Measurements from ENCODE around the gene IDH1.
"Not testable (repeated sequence)": the region's sequence is repeated elsewhere in the genome, so short reads cannot be mapped to it uniquely, and the experiment has no call there.

IDH1 gene

GRCh38 chr2:208254871-208255556 is at the start of gene IDH1:
Gene IDH1 (minus strand): TSS chr2:208255071. CDS start chr2:208251551, 3,520 bp downstream.
- peak; percentile 93 for DNase-seq (ENCODE audit: low read depth)

GRCh38 chr2:208304157-208304556 is 49.3 kb upstream of the IDH1 start:
- DNase-seq (ENCODE audit: low read depth) = no peak

GRCh38 chr2:208300847-208301618 is 46.2 kb upstream of the IDH1 start:
- DNase-seq (ENCODE audit: low read depth) = no peak

GRCh38 chr2:208297961-208298360 is 43.1 kb upstream of the IDH1 start:
- no peak for DNase-seq (ENCODE audit: low read depth)

GRCh38 chr2:208296610-208297009 is 41.7 kb upstream of the IDH1 start:
- no peak for DNase-seq (ENCODE audit: low read depth)

GRCh38 chr2:208295834-208296233 is 41.0 kb upstream of the IDH1 start:
- no peak for DNase-seq (ENCODE audit: low read depth)

GRCh38 chr2:208294482-208295024 is 39.7 kb upstream of the IDH1 start:
- DNase-seq (ENCODE audit: low read depth) = no peak

GRCh38 chr2:208285853-208286252 is 31.0 kb upstream of the IDH1 start:
- no peak for DNase-seq (ENCODE audit: low read depth)

GRCh38 chr2:208280933-208281332 is 26.1 kb upstream of the IDH1 start:
- DNase-seq (ENCODE audit: low read depth) = no peak

- no peak for DNase-seq (ENCODE audit: low read depth)
These were observed 25.4 kb upstream of the IDH1 start for GRCh38 chr2:208280234-208280633.

GRCh38 chr2:208279236-208279635 is 24.4 kb upstream of the IDH1 start:
- DNase-seq (ENCODE audit: low read depth) = no peak

GRCh38 chr2:208278549-208278948 is 23.7 kb upstream of the IDH1 start:
- no peak for DNase-seq (ENCODE audit: low read depth)

GRCh38 chr2:208274748-208275147 is 19.9 kb upstream of the IDH1 start:
- DNase-seq (ENCODE audit: low read depth) = no peak

- DNase-seq (ENCODE audit: low read depth) = no peak
These were observed 14.2 kb upstream of the IDH1 start for GRCh38 chr2:208269091-208269490.

GRCh38 chr2:208268156-208268952 is 13.5 kb upstream of the IDH1 start:
- DNase-seq (ENCODE audit: low read depth) = no peak

GRCh38 chr2:208267526-208267925 is 12.7 kb upstream of the IDH1 start:
- not testable (repeated sequence) for DNase-seq (ENCODE audit: low read depth)

- DNase-seq (ENCODE audit: low read depth) = no peak
These were observed 12.1 kb upstream of the IDH1 start for GRCh38 chr2:208266936-208267335.

GRCh38 chr2:208266553-208266893 is 11.7 kb upstream of the IDH1 start:
- no peak for DNase-seq (ENCODE audit: low read depth)

- peak; percentile 87 for DNase-seq (ENCODE audit: low read depth)
These were observed 11.1 kb upstream of the IDH1 start, which contains the start of gene PIKFYVE for GRCh38 chr2:208265801-208266552. Gene PIKFYVE (plus strand): TSS chr2:208266255. CDS start chr2:208271520, 5,265 bp downstream.

- no peak for DNase-seq (ENCODE audit: low read depth)
These were observed 10.5 kb upstream of the IDH1 start for GRCh38 chr2:208265371-208265800.

Measured in stimulated activated CD8-positive, alpha-beta memory T cell treated with anti-CD3 and anti-CD28 coated beads, Interleukin-4, amount 100 ng/mL, for 24 hours (primary cell).